ENCODE measurements around the gene ABCA7.

DNA sequence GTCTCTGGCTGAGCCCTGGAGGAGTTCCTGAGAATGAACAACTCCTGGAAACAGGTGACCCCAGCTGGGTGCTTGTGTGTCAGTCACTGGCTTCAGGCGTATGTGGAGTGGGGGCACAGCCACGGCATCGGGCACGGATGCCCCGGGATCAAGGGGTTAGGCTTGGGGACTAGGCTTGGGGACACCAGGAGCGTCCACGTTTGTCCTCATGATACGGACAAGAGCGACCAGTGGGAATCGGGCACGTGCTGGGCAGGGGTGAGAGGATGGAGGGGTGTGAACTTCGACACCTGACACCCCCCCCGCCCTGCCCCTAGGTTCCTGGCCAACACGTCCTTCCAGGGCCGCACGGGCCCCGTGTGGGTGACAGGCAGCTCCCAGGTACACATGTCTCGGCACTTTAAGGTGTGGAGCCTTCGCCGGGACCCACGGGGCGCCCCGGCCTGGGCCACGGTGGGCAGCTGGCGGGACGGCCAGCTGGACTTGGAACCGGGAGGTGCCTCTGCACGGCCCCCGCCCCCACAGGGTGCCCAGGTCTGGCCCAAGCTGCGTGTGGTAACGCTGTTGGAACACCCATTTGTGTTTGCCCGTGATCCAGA, 35.6 kb upstream of the ABCA7 start:
- no peak for TF ChIP-seq CTCF (IDR thresholded peaks at IDR 0.05)
- no peak for TF ChIP-seq EP300 (IDR thresholded peaks at IDR 0.05)
- no peak for TF ChIP-seq POLR2A (IDR thresholded peaks at IDR 0.05)
